ENCODE results near the gene ADNP2.

Gene ADNP2

GRCh38 chr18:80140455-80140985 lies 31.5 kb downstream of the ADNP2 start:
- no peaks in the 10 kb centered on the region for H4K20me1 ChIP-seq (ENCODE audit: insufficient read depth, low read length, poor library complexity, severe bottlenecking)
- no peak overlapping the region for H3K4me3 ChIP-seq (ENCODE audit: low read length, poor library complexity, severe bottlenecking)
- H3K36me3 ChIP-seq (ENCODE audit: insufficient read depth, low read length), result peaks cover 35% of the 10 kb centered on the region; the same call in 1 of the 2 replicates
- H3K9me3 ChIP-seq (ENCODE audit: insufficient read depth, low read depth, low read length), result no peaks in the 10 kb centered on the region; the same call in 1 of the 2 replicates
- no peak overlapping the region for H3K4me2 ChIP-seq (ENCODE audit: low read depth, low read length, poor library complexity, severe bottlenecking)
- TF ChIP-seq CTCF (conservative IDR thresholded peaks at IDR 0.05; ENCODE audit: low read length), result no peak
- no peak for TF ChIP-seq EZH2phosphoT487 (IDR thresholded peaks at IDR 0.05; ENCODE audit: borderline replicate concordance)
- no peak overlapping the region for H3K9ac ChIP-seq (ENCODE audit: low read depth, low read length, poor library complexity, severe bottlenecking)
- no peaks in the 10 kb centered on the region for H3K4me1 ChIP-seq (ENCODE audit: insufficient read depth, low read length, poor library complexity, severe bottlenecking)
- H3K27me3 ChIP-seq (ENCODE audit: insufficient read depth, low read length, poor library complexity, severe bottlenecking), result no peaks in the 10 kb centered on the region
- H3F3A ChIP-seq (ENCODE audit: low read depth), result no peaks in the 10 kb centered on the region
- no peaks in the 10 kb centered on the region for H3K79me2 ChIP-seq (ENCODE audit: insufficient read depth, low read length)
- H3K9me2 ChIP-seq (replicated peaks; ENCODE audit: low read depth, low read length), result no peaks in the 10 kb centered on the region
- H2AFZ ChIP-seq (ENCODE audit: low read length), result no peak overlapping the region

- no peak overlapping the region for H3K4me2 ChIP-seq (ENCODE audit: low read depth, low read length, poor library complexity, severe bottlenecking)
- TF ChIP-seq EZH2phosphoT487 (IDR thresholded peaks at IDR 0.05; ENCODE audit: borderline replicate concordance) (no peak), CTCF (conservative IDR thresholded peaks at IDR 0.05; ENCODE audit: low read length) (no peak)
- H3K36me3 ChIP-seq (ENCODE audit: insufficient read depth, low read length), result peaks cover 3% of the 10 kb centered on the region; the same call in 1 of the 2 replicates
Observed at GRCh38 chr18:80143881-80144280, 34.8 kb downstream of the ADNP2 start.

DNA sequence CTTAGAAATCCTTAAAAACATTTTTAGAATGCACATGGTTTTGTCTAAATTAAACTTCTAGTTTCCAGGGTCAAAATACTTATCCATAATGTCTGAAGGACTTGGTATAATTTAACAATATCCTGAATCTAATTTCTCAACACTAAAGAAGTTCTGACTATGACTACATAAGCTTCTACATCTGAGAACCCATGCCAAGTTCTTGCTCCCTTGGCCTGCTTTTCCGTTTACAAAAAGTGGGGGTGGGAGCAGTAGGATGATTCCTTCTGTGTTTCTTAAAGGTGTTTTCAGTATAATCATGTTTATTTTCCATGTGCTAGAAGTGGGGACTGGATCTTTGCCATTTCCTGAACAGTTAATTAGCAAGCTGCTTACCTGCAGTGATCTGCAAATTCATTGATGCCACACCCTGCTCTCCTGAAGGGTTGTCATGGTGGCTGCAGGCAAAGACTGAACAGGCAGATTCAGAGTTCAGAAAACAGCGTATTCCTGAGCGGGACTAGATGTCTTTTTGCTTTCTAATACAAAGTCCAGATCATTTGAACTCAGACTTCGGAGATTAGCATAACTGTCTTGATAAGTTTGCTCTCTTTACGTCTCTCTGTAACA lies 36.2 kb downstream of the ADNP2 start:
- Histone ChIP-seq H3K4me2 (ENCODE audit: low read depth, low read length, poor library complexity, severe bottlenecking) (no peak overlapping the region), H4K20me1 (ENCODE audit: insufficient read depth, low read length, poor library complexity, severe bottlenecking) (no peaks in the 10 kb centered on the region), H3K9me2 (replicated peaks; ENCODE audit: low read depth, low read length) (no peaks in the 10 kb centered on the region), H3K9ac (ENCODE audit: low read depth, low read length, poor library complexity, severe bottlenecking) (no peak overlapping the region), H3K36me3 (ENCODE audit: insufficient read depth, low read length) (no peaks in the 10 kb centered on the region; the same call in 1 of the 2 replicates), H3K9me3 (ENCODE audit: insufficient read depth, low read depth, low read length) (no peaks in the 10 kb centered on the region; the same call in 1 of the 2 replicates), H3K4me3 (ENCODE audit: low read length, poor library complexity, severe bottlenecking) (no peak overlapping the region), H2AFZ (ENCODE audit: low read length) (no peak overlapping the region), H3K27me3 (ENCODE audit: insufficient read depth, low read length, poor library complexity, severe bottlenecking) (no peaks in the 10 kb centered on the region), H3F3A (ENCODE audit: low read depth) (no peaks in the 10 kb centered on the region), H3K79me2 (ENCODE audit: insufficient read depth, low read length) (no peaks in the 10 kb centered on the region), H3K4me1 (ENCODE audit: insufficient read depth, low read length, poor library complexity, severe bottlenecking) (no peaks in the 10 kb centered on the region)
- TF ChIP-seq EZH2phosphoT487 (IDR thresholded peaks at IDR 0.05; ENCODE audit: borderline replicate concordance) (no peak), CTCF (conservative IDR thresholded peaks at IDR 0.05; ENCODE audit: low read length) (no peak)

More at GRCh38 chr18:80143881-80144280, 34.8 kb downstream of the ADNP2 start:
- Histone ChIP-seq H3F3A (ENCODE audit: low read depth) (no peaks in the 10 kb centered on the region), H3K27me3 (ENCODE audit: insufficient read depth, low read length, poor library complexity, severe bottlenecking) (no peaks in the 10 kb centered on the region), H2AFZ (ENCODE audit: low read length) (no peak overlapping the region), H3K4me1 (ENCODE audit: insufficient read depth, low read length, poor library complexity, severe bottlenecking) (no peaks in the 10 kb centered on the region), H4K20me1 (ENCODE audit: insufficient read depth, low read length, poor library complexity, severe bottlenecking) (no peaks in the 10 kb centered on the region), H3K9ac (ENCODE audit: low read depth, low read length, poor library complexity, severe bottlenecking) (no peak overlapping the region), H3K9me2 (replicated peaks; ENCODE audit: low read depth, low read length) (no peaks in the 10 kb centered on the region), H3K79me2 (ENCODE audit: insufficient read depth, low read length) (no peaks in the 10 kb centered on the region), H3K4me3 (ENCODE audit: low read length, poor library complexity, severe bottlenecking) (no peak overlapping the region), H3K9me3 (ENCODE audit: insufficient read depth, low read depth, low read length) (no peaks in the 10 kb centered on the region)
